ENCODE data around the gene RPL10A.

DNA sequence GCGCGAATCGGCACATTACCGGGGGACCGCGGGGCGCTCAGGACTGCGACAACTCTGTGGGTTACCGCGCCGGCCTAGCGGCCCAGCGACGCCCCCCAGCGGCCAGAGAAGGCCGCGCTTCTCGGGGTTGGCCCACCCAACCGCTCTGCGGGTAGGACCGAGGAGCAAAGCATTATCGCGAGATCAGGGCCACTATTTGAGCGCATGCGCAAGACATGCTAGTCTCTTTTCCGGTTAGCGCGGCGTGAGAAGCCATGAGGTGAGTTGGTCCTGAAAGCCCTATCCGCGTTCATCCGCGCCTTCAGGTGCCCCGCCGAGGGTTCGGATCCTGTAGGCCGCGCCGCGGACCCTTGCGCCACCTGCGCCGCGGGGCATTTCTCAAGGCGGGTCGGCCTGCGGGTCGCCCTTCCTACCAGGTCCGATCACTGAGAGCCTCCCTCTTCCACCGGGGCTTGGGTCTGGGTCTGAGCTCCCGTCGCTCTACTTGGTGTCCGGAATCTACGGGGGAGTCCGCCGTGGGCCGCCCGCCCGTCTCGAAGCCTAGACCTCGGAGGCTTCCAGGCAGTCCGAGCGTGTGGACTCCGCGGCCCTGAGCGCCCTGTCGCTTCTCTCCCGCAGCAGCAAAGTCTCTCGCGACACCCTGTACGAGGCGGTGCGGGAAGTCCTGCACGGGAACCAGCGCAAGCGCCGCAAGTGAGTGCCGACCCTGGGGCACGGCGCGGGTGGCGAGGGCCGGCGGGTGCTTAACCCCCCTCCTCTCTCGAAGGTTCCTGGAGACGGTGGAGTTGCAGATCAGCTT, at the start of gene RPL10A:
- TF ChIP-seq, protein P1, sequence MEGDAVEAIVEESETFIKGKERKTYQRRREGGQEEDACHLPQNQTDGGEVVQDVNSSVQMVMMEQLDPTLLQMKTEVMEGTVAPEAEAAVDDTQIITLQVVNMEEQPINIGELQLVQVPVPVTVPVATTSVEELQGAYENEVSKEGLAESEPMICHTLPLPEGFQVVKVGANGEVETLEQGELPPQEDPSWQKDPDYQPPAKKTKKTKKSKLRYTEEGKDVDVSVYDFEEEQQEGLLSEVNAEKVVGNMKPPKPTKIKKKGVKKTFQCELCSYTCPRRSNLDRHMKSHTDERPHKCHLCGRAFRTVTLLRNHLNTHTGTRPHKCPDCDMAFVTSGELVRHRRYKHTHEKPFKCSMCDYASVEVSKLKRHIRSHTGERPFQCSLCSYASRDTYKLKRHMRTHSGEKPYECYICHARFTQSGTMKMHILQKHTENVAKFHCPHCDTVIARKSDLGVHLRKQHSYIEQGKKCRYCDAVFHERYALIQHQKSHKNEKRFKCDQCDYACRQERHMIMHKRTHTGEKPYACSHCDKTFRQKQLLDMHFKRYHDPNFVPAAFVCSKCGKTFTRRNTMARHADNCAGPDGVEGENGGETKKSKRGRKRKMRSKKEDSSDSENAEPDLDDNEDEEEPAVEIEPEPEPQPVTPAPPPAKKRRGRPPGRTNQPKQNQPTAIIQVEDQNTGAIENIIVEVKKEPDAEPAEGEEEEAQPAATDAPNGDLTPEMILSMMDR (IDR thresholded peaks at IDR 0.05; ENCODE audit: borderline replicate concordance, extremely low read depth, low read length, poor library complexity, severe bottlenecking) = peak; percentile 97
- no peak for TF ChIP-seq EZH2 (IDR thresholded peaks at IDR 0.05; ENCODE audit: borderline replicate concordance, low read depth, low read length, severe bottlenecking)
